ENCODE data around the gene WLS.

The WLS gene

GRCh38 chr1:68232289-68233148, at the start of gene WLS:
WLS (minus strand) TSS chr1:68232523; CDS start chr1:68232299, 224 bp downstream.
- no peak for TF ChIP-seq CTCF (conservative IDR thresholded peaks at IDR 0.05)
- H3K27ac ChIP-seq: peak within 1 kb of the TSS; percentile 53; the same call in 1 of the 2 replicates

DNA sequence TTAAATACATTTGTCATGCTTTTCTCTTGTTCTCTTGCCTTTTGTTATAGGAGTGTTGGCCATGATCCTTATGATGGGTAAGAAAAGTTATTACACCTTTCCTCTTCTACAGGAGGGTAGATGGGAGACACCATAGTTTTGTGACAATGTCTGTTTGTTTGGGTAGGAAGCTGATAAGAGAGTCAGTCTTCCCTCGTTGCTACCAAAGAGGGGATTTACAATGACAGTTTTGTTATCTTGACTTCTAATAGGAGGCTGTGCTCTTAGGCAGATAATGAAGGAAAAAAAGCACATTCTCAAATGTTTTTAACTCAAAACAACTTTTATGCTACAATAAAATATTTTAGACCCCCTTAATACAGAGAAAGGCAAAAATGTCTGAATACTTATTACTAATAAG, 48.0 kb upstream of the WLS start:
- no peak for TF ChIP-seq CTCF (conservative IDR thresholded peaks at IDR 0.05)
- no peak overlapping the region for H3K27ac ChIP-seq

- TF ChIP-seq CTCF (conservative IDR thresholded peaks at IDR 0.05): no peak
- no peak overlapping the region for H3K27ac ChIP-seq
Observed at GRCh38 chr1:68279846-68280245, 47.5 kb upstream of the WLS start.

DNA sequence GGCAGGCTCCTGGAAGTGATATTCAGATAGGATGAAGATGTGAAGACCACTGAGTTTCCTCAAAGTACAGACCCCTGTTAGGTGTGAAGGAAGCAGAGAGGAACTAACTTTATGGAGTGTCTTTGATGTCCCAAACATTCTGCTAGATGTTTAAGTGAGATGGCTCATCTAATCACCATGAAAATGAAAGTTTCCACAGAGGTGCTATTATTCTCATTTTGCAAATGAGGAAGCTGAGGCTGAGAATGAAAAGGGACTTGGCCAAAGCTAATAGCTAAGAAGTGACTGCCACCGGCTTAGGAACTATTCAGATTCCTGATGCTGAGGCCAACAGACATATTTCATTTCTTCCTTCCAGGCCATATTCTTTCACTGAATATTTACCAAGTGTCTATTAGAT, 45.9 kb upstream of the WLS start:
- TF ChIP-seq CTCF (conservative IDR thresholded peaks at IDR 0.05): no peak
- no peak overlapping the region for H3K27ac ChIP-seq

DNA sequence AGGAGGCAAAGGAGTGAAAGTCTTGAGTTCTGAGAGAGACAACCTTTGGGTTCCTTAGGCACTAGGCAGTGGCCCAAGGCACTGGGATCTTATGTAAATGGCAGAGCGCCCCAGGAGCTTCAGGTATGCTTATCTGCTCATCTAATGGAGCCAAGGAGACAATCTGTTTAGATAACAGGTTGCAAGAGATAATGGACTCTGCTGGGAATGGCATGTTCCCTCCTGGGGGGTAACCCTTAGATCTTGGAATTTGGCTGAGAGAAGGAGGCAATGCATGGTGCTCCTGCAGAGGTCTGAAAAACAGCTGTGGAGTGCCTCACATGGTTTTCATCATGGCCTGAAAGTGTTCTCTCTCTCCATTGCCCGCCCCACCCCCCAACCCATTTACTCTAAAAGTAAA, 44.1 kb upstream of the WLS start:
- no peak for TF ChIP-seq CTCF (conservative IDR thresholded peaks at IDR 0.05)
- no peak overlapping the region for H3K27ac ChIP-seq

GRCh38 chr1:68273530-68273929, 41.2 kb upstream of the WLS start:
- H3K27ac ChIP-seq: no peak overlapping the region
- TF ChIP-seq CTCF (conservative IDR thresholded peaks at IDR 0.05): no peak

DNA sequence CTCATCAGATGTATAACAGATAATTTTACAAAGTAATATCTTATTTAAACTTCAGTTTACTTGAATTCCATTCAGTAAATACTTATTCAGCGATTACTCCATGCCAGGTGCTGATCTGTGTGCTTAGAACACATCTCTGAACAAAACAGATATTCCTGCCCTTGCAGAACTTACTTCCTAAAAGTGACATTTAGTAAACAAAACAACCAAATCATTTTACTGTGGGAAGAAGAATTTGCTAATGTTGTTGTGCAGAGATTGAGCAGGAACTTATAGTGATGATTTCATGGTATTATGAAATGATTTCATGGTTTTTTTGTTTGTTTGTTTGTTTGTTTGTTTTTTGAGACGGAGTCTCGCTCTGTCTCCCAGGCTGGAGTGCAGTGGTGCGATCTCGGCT, 39.3 kb upstream of the WLS start:
- TF ChIP-seq CTCF (conservative IDR thresholded peaks at IDR 0.05): no peak

More for the DNA sequence above, 39.3 kb upstream of the WLS start:
- H3K27ac ChIP-seq: no peak overlapping the region
